GM20431 (cell line): ENCODE measurements around the gene F12.

ENCODE experiments used
- in situ Hi-C: fragments of 300-500 bp; cut with MseI, MboI; formaldehyde crosslinking; loops from one replicate; pipeline ENCODE4 v1.15.0; 2020; ENCODE audit warnings: low sequenced_read_pairs; ENCODE audit not compliant: unreplicated experiment

F12 gene

GRCh38 chr5:177447611-177448243 is 38.4 kb upstream of the F12 start:
- in situ Hi-C loops: no loop called here

GRCh38 chr5:177447066-177447610 is 37.8 kb upstream of the F12 start:
- in situ Hi-C loops: no loop called here

- in situ Hi-C loops: no loop called here
Observed at GRCh38 chr5:177446200-177447065, 37.1 kb upstream of the F12 start, which contains the start of gene PRR7. Gene PRR7 (plus strand): TSS chr5:177446814. CDS start chr5:177455068, 8,254 bp downstream.

- in situ Hi-C loops: no loop called here
Observed at GRCh38 chr5:177445917-177446199, 36.5 kb upstream of the F12 start.

GRCh38 chr5:177445052-177445916 is 35.9 kb upstream of the F12 start:
- in situ Hi-C loops: no loop called here

GRCh38 chr5:177444106-177445051 is 35.0 kb upstream of the F12 start:
- in situ Hi-C loops: no loop called here

GRCh38 chr5:177443144-177443983 is 34.0 kb upstream of the F12 start:
- in situ Hi-C loops: no loop called here

- in situ Hi-C loops: no loop called here
Observed at GRCh38 chr5:177442066-177442826, 32.9 kb upstream of the F12 start.

- in situ Hi-C loops: no loop called here
Observed at GRCh38 chr5:177440990-177441780, 31.8 kb upstream of the F12 start.

- in situ Hi-C loops: no loop called here
Observed at GRCh38 chr5:177440211-177440989, 31.0 kb upstream of the F12 start.

GRCh38 chr5:177439518-177440053 is 30.2 kb upstream of the F12 start:
- in situ Hi-C loops: no loop called here

GRCh38 chr5:177438468-177438867 is 29.1 kb upstream of the F12 start:
- in situ Hi-C loops: no loop called here

GRCh38 chr5:177437623-177438022 is 28.3 kb upstream of the F12 start:
- in situ Hi-C loops: no loop called here

GRCh38 chr5:177435847-177436536 is 26.6 kb upstream of the F12 start:
- in situ Hi-C loops: no loop called here

- in situ Hi-C loops: no loop called here
Observed at GRCh38 chr5:177434942-177435738, 25.8 kb upstream of the F12 start.
